HepG2 (cell line): ENCODE measurements around the gene YIPF3. TPM values are rescaled to one million over a fixed set of nuclear protein-coding genes. Genes with fewer than 3 reads are reported as not detected.

Experiments used
- ARNT ChIP-seq: fragments of 450-650 bp; IDR thresholded peaks from 2 replicates; pipeline ENCODE4 v1.6.1; 2017
- CHCHD3 ChIP-seq: sonication (generic); formaldehyde crosslinking; IDR thresholded peaks from 2 replicates; pipeline ENCODE4 v1.8.0; 2022; ENCODE audit warnings: mild to moderate bottlenecking, missing genetic modification reagents, moderate library complexity
- ELF3 ChIP-seq: IDR thresholded peaks from 2 replicates; pipeline ENCODE4 v1.6.1; 2016; ENCODE audit warnings: missing genetic modification reagents, missing compliant biosample characterization
- ETV6 ChIP-seq: sonication (generic); formaldehyde crosslinking; conservative IDR thresholded peaks from 2 replicates; pipeline ENCODE4 v1.4.0; 2020; ENCODE audit warnings: missing genetic modification reagents
- KAT8 ChIP-seq: IDR thresholded peaks from 2 replicates; pipeline ENCODE4 v1.6.1; 2016; ENCODE audit warnings: missing genetic modification reagents, missing compliant biosample characterization
- NR2F2 ChIP-seq: IDR thresholded peaks from 2 replicates; pipeline ENCODE4 v1.6.1; 2012; ENCODE audit warnings: low read depth, inconsistent platforms, borderline replicate concordance
- NR2F6 ChIP-seq, 2 experiments: IDR thresholded peaks; 2 replicates each; pipeline ENCODE4 v1.6.1; 2016; ENCODE audit warnings: antibody characterized with exemption in 1 of 2, mild to moderate bottlenecking in 1 of 2
- NRL ChIP-seq: sonication (generic); formaldehyde crosslinking; IDR thresholded peaks from 2 replicates; pipeline ENCODE4 v1.5.0; 2020; ENCODE audit warnings: missing genetic modification reagents, mild to moderate bottlenecking, moderate library complexity, borderline replicate concordance
- PTBP1 ChIP-seq: fragments of 200-400 bp; formaldehyde crosslinking; IDR thresholded peaks from 2 replicates; pipeline ENCODE4 v1.6.1; 2018; ENCODE audit warnings: low read length, low read depth; ENCODE audit not compliant: poor library complexity, severe bottlenecking
- RARG ChIP-seq: sonication (generic); formaldehyde crosslinking; IDR thresholded peaks from 2 replicates; pipeline ENCODE4 v1.4.0; 2020; ENCODE audit warnings: low read depth, mild to moderate bottlenecking, missing genetic modification reagents
- TOPORS ChIP-seq: sonication (generic); formaldehyde crosslinking; IDR thresholded peaks from 2 replicates; pipeline ENCODE4 v1.8.0; 2023; ENCODE audit warnings: mild to moderate bottlenecking, missing genetic modification reagents
- ZIK1 ChIP-seq: sonication (generic); formaldehyde crosslinking; IDR thresholded peaks from 2 replicates; pipeline ENCODE4 v1.5.0; 2020; ENCODE audit warnings: mild to moderate bottlenecking, low read depth, missing genetic modification reagents, borderline replicate concordance
- ZNF30 ChIP-seq: sonication (generic); formaldehyde crosslinking; IDR thresholded peaks from 2 replicates; pipeline ENCODE4 v1.5.0; 2020; ENCODE audit warnings: mild to moderate bottlenecking, missing genetic modification reagents
- polyA plus RNA-seq, 8 experiments: library from polyadenylated mRNA; depleted of rRNA in 3 of 8; stranded (reverse) in 7 of 8; unstranded in 1 of 8; fragments of >200 nt; fragmentation: Illumina TruSeq in 4 of 8; extraction: Trizol in 4 of 8; gene quantifications; 2 replicates each; pipeline versions ENCODE4 v1.2.1 to v1.2.3, GENCODE V29; 2011 to 2016; ENCODE audit warnings: low read depth in 4 of 8, missing spikeins in 1 of 8, mixed read lengths in 1 of 8; ENCODE audit not compliant: insufficient read depth in 1 of 8
- total RNA-seq, 5 experiments: library from RNA; depleted of rRNA; stranded (reverse); fragments of >200 nt; fragmentation: Illumina TruSeq; extraction: Trizol; gene quantifications; 2 replicates each; pipeline ENCODE4 v1.2.3, GENCODE V29; 2016; ENCODE audit warnings: low read depth in 1 of 5
- TF ChIP-seq, protein P1 (sequence below): sonication (generic); formaldehyde crosslinking; IDR thresholded peaks from 2 replicates; pipeline ENCODE4 v1.8.0; 2022; ENCODE audit warnings: mild to moderate bottlenecking, missing genetic modification reagents, borderline replicate concordance
- TF ChIP-seq, protein P2 (sequence below): sonication (generic); formaldehyde crosslinking; IDR thresholded peaks from 2 replicates; pipeline ENCODE4 v1.8.1; 2022; ENCODE audit warnings: low read depth, mild to moderate bottlenecking, missing genetic modification reagents
- TF ChIP-seq, protein P3 (sequence below): sonication (generic); formaldehyde crosslinking; IDR thresholded peaks from 2 replicates; pipeline ENCODE4 v1.4.0; 2020; ENCODE audit warnings: missing genetic modification reagents
- TF ChIP-seq, protein P4 (sequence below), 2 experiments: sonication (generic) in 1 of 2; formaldehyde crosslinking in 1 of 2; IDR thresholded peaks; 2 replicates each; pipeline versions ENCODE4 v1.6.1 to v1.9.0; 2014 to 2022; ENCODE audit warnings: antibody characterized with exemption in 1 of 2, borderline replicate concordance in 1 of 2, inconsistent platforms in 1 of 2, low read depth in 1 of 2, missing genetic modification reagents in 1 of 2

Gene YIPF3
- total and polyA plus RNA-seq, 2 of the 13 experiments (the other 11 are each of a cell fraction or from before 2014, with no cell fraction given), result 107 to 206 TPM

DNA sequence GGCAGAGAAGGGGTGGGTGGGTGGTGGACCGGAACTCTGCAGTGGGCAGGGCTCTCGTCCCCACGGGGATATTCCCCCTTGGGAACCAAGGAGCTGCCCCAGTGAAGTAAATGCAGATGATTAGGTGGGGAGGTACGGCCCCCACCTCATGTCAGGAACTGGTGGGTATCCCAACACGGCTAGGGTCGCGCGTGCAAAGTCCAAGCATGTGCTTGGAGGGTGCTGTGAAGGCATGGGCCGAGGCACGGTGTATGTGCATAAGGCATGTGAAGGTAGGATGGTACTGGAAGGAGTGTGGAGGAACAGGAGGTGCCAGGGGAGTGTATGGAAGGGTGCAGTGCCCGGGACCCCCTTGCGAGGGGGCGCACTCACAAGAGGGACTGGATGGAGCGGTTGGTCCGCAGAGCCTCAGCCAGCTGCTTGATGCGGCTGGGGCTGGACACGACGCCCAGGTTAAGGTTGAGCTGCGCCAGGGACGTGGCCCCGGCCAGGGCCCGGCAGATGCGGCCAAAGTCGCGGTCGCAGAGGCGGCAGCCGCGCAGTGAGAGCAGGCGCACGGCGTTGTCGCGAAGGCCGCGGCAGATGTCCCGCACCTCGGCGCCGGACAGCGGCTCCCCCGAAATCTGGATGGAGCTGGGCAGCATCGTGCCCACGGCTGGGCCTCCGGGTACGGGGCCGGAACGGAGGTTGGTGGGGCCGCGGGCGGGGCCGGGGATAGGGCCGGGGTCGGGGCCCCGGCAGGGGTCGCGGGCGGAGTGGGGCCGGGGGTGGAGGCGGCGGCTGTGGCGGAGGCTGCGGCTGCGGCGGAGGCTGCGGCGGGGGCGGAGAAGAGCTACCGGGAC is 7.4 kb downstream of the YIPF3 start (continued):
- TF ChIP-seq ZNF30, result 0 out of 2 replicates have a peak, but pooled peaks have one; percentile 64
- no peak for TF ChIP-seq NR2F6 (IDR thresholded peaks at IDR 0.05)
- TF ChIP-seq NR2F6 (CRISPR knock-in tag; IDR thresholded peaks at IDR 0.05), result no peak
- peak; percentile 34; the same call in 1 of the 2 replicates for TF ChIP-seq ELF3 (CRISPR knock-in tag)
- TF ChIP-seq, protein P1, sequence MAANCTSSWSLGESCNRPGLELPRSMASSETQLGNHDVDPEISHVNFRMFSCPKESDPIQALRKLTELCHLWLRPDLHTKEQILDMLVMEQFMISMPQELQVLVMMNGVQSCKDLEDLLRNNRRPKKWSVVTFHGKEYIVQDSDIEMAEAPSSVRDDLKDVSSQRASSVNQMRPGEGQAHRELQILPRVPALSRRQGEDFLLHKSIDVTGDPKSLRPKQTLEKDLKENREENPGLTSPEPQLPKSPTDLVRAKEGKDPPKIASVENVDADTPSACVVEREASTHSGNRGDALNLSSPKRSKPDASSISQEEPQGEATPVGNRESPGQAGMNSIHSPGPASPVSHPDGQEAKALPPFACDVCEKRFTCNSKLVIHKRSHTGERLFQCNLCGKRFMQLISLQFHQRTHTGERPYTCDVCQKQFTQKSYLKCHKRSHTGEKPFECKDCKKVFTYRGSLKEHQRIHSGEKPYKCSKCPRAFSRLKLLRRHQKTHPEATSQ (CRISPR knock-in tag), result no peak
- TF ChIP-seq NRL (CRISPR knock-in tag), result 0 out of 2 replicates have a peak, but pooled peaks have one; percentile 16
- no peak for TF ChIP-seq ARNT
- TF ChIP-seq, protein P2, sequence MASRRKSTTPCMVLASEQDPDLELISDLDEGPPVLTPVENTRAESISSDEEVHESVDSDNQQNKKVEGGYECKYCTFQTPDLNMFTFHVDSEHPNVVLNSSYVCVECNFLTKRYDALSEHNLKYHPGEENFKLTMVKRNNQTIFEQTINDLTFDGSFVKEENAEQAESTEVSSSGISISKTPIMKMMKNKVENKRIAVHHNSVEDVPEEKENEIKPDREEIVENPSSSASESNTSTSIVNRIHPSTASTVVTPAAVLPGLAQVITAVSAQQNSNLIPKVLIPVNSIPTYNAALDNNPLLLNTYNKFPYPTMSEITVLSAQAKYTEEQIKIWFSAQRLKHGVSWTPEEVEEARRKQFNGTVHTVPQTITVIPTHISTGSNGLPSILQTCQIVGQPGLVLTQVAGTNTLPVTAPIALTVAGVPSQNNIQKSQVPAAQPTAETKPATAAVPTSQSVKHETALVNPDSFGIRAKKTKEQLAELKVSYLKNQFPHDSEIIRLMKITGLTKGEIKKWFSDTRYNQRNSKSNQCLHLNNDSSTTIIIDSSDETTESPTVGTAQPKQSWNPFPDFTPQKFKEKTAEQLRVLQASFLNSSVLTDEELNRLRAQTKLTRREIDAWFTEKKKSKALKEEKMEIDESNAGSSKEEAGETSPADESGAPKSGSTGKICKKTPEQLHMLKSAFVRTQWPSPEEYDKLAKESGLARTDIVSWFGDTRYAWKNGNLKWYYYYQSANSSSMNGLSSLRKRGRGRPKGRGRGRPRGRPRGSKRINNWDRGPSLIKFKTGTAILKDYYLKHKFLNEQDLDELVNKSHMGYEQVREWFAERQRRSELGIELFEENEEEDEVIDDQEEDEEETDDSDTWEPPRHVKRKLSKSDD (CRISPR knock-in tag), result peak; percentile 35; the same call in 1 of the 2 replicates
- TF ChIP-seq, protein P3, sequence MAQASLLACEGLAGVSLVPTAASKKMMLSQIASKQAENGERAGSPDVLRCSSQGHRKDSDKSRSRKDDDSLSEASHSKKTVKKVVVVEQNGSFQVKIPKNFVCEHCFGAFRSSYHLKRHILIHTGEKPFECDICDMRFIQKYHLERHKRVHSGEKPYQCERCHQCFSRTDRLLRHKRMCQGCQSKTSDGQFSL, result no peak
- TF ChIP-seq RARG (CRISPR knock-in tag), result no peak
- 0 out of 2 replicates have a peak, but pooled peaks have one; percentile 53 for TF ChIP-seq CHCHD3
- 0 out of 2 replicates have a peak, but pooled peaks have one; percentile 30 for TF ChIP-seq KAT8 (CRISPR knock-in tag)
- peak; percentile 17; the same call in 1 of the 2 replicates for TF ChIP-seq TOPORS (CRISPR knock-in tag)
- peak; percentile 68; the same call in 1 of the 2 replicates for TF ChIP-seq ETV6 (CRISPR knock-in tag)
- TF ChIP-seq, protein P4, sequence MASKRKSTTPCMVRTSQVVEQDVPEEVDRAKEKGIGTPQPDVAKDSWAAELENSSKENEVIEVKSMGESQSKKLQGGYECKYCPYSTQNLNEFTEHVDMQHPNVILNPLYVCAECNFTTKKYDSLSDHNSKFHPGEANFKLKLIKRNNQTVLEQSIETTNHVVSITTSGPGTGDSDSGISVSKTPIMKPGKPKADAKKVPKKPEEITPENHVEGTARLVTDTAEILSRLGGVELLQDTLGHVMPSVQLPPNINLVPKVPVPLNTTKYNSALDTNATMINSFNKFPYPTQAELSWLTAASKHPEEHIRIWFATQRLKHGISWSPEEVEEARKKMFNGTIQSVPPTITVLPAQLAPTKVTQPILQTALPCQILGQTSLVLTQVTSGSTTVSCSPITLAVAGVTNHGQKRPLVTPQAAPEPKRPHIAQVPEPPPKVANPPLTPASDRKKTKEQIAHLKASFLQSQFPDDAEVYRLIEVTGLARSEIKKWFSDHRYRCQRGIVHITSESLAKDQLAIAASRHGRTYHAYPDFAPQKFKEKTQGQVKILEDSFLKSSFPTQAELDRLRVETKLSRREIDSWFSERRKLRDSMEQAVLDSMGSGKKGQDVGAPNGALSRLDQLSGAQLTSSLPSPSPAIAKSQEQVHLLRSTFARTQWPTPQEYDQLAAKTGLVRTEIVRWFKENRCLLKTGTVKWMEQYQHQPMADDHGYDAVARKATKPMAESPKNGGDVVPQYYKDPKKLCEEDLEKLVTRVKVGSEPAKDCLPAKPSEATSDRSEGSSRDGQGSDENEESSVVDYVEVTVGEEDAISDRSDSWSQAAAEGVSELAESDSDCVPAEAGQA (IDR thresholded peaks at IDR 0.05; ENCODE audit: low read depth), result 0 out of 2 replicates have a peak, but pooled peaks have one; percentile 13
- TF ChIP-seq, protein P4 (CRISPR knock-in tag; IDR thresholded peaks at IDR 0.05; ENCODE audit: borderline replicate concordance), result no peak
- peak; percentile 55; the same call in 1 of the 2 replicates for TF ChIP-seq ZIK1 (CRISPR knock-in tag)
- TF ChIP-seq NR2F2, result no peak
- no peak for TF ChIP-seq PTBP1
